ENCODE data around the gene KCTD3. TPM values are rescaled to one million over a fixed set of nuclear protein-coding genes. Genes with fewer than 3 reads are reported as not detected.

The KCTD3 gene
- total and polyA plus RNA-seq, 2 of the 13 experiments (the other 11 are each of a cell fraction or from before 2014, with no cell fraction given), result 49.8 to 68.1 TPM

DNA sequence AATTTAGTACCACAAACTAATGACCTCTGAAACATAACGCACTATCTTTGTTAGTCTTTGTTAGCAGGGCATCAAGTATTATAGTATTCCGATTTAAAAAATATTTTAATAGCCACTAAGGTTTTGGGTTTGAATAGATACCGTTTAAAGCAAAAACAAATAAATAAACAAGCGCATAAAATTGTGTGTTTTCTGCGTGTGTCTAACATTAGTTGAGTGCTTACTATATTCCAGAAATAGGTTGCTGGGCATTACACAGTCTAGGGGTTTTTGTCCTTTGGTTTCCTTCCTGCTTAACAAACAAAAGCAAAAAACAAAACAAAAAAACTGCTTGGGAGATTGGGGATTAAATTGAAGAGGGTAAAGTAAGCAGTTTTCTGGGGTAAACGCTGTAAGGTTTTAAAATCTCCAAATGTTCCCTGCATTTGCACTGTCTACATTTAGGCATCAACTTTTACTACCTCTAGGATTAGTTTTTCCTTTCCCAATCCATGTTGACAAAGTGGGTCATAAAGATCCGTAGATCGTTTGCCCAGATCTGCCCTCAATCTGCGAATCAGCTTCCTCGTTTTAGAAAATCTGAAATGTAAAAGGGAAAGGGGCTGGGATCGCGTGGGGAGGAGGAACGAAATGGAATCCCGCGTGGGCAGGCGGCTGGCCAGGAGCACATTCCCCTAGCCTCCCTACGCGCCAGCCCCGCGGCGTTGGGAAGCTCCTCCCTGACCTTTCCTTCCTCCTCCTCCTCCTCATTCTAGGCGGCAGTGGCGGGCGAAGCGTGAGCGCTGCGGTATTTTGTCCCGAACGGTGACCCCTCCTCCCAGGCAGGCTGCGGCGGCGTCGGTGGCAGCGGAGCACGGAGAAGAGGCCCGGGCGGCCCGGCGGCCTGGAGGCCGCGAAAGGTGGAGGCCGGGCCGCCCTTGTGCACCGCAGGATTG, at the start of gene KCTD3 (continued):
- peak; percentile 70; the same call in 1 of the 2 replicates for TF ChIP-seq GATAD1 (CRISPR knock-in tag; IDR thresholded peaks at IDR 0.05)
- TF ChIP-seq, protein P1, sequence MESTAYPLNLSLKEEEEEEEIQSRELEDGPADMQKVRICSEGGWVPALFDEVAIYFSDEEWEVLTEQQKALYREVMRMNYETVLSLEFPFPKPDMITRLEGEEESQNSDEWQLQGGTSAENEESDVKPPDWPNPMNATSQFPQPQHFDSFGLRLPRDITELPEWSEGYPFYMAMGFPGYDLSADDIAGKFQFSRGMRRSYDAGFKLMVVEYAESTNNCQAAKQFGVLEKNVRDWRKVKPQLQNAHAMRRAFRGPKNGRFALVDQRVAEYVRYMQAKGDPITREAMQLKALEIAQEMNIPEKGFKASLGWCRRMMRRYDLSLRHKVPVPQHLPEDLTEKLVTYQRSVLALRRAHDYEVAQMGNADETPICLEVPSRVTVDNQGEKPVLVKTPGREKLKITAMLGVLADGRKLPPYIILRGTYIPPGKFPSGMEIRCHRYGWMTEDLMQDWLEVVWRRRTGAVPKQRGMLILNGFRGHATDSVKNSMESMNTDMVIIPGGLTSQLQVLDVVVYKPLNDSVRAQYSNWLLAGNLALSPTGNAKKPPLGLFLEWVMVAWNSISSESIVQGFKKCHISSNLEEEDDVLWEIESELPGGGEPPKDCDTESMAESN (CRISPR knock-in tag; conservative IDR thresholded peaks at IDR 0.05), result peak; percentile 73; the same call in 1 of the 2 replicates
- no peak for TF ChIP-seq HIVEP1 (CRISPR knock-in tag; IDR thresholded peaks at IDR 0.05)
- TF ChIP-seq ZSCAN5A (CRISPR knock-in tag; IDR thresholded peaks at IDR 0.05; ENCODE audit: borderline replicate concordance), result peak; percentile 70; the same call in 1 of the 2 replicates
- 0 out of 2 replicates have a peak, but pooled peaks have one; percentile 72 for TF ChIP-seq HMGXB3 (CRISPR knock-in tag; IDR thresholded peaks at IDR 0.05; ENCODE audit: borderline replicate concordance)
- peak; percentile 56 for TF ChIP-seq DMAP1 (CRISPR knock-in tag; IDR thresholded peaks at IDR 0.05)
- TF ChIP-seq MYC (CRISPR knock-in tag; IDR thresholded peaks at IDR 0.05; ENCODE audit: borderline replicate concordance), result peak; percentile 72
- TF ChIP-seq PATZ1 (CRISPR knock-in tag; IDR thresholded peaks at IDR 0.05), result peak; percentile 46; the same call in 1 of the 2 replicates
- TF ChIP-seq, protein P2, sequence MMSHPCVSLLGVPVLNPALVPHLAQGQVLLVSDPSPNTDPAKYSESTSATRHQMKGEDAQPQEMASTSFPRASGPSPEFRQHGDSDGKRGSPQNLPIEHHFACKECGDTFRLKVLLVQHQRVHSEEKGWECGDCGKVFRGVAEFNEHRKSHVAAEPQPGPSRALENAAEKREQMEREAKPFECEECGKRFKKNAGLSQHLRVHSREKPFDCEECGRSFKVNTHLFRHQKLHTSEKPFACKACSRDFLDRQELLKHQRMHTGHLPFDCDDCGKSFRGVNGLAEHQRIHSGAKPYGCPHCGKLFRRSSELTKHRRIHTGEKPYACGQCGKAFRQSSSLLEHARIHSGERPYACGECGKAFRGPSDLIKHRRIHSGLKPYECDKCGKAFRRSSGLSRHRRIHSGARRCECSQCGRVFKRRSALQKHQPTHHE (CRISPR knock-in tag; IDR thresholded peaks at IDR 0.05; ENCODE audit: borderline replicate concordance), result peak; percentile 55; the same call in 1 of the 2 replicates
- 0 out of 2 replicates have a peak, but pooled peaks have one; percentile 60 for TF ChIP-seq HMG20B (CRISPR knock-in tag; conservative IDR thresholded peaks at IDR 0.05)
- no peak for TF ChIP-seq ZNF20 (CRISPR knock-in tag; IDR thresholded peaks at IDR 0.05)
- no peak for TF ChIP-seq ZNF616 (CRISPR knock-in tag; IDR thresholded peaks at IDR 0.05; ENCODE audit: low read depth)
- TF ChIP-seq, protein P3, sequence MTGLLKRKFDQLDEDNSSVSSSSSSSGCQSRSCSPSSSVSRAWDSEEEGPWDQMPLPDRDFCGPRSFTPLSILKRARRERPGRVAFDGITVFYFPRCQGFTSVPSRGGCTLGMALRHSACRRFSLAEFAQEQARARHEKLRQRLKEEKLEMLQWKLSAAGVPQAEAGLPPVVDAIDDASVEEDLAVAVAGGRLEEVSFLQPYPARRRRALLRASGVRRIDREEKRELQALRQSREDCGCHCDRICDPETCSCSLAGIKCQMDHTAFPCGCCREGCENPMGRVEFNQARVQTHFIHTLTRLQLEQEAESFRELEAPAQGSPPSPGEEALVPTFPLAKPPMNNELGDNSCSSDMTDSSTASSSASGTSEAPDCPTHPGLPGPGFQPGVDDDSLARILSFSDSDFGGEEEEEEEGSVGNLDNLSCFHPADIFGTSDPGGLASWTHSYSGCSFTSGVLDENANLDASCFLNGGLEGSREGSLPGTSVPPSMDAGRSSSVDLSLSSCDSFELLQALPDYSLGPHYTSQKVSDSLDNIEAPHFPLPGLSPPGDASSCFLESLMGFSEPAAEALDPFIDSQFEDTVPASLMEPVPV (CRISPR knock-in tag; IDR thresholded peaks at IDR 0.05), result peak; percentile 81; the same call in 1 of the 2 replicates

Data from HepG2 (cell line).